ENCODE measurements around the gene APC2.
A peak's percentile ranks its signal among the peaks of the same experiment; 100 is the strongest.

The APC2 gene

GRCh38 chr19:1447504-1447903 lies 2.4 kb upstream of the APC2 start:
- DNase-seq, result no peak

GRCh38 chr19:1447944-1448343 lies 2.0 kb upstream of the APC2 start:
- no peak for DNase-seq

GRCh38 chr19:1450735-1451731 lies 1.1 kb downstream of the APC2 start:
- no peak for DNase-seq

- DNase-seq, result no peak
These were observed 2.2 kb downstream of the APC2 start for GRCh38 chr19:1451916-1452801.

GRCh38 chr19:1452802-1453524 lies 3.0 kb downstream of the APC2 start:
- no peak for DNase-seq

GRCh38 chr19:1453525-1454364 lies 3.8 kb downstream of the APC2 start:
- DNase-seq, result no peak

- no peak for DNase-seq
These were observed 5.0 kb downstream of the APC2 start for GRCh38 chr19:1455002-1455335.

GRCh38 chr19:1455336-1456120 lies 5.6 kb downstream of the APC2 start:
- DNase-seq, result peak; percentile 47

GRCh38 chr19:1456121-1456900 lies 6.4 kb downstream of the APC2 start:
- no peak for DNase-seq

- DNase-seq, result no peak
These were observed 7.3 kb downstream of the APC2 start for GRCh38 chr19:1457031-1457739.

- no peak for DNase-seq
These were observed 8.0 kb downstream of the APC2 start for GRCh38 chr19:1457892-1458291.

- DNase-seq, result no peak
These were observed 9.6 kb downstream of the APC2 start for GRCh38 chr19:1459479-1459878.

GRCh38 chr19:1460033-1460995 lies 10.4 kb downstream of the APC2 start:
- no peak for DNase-seq

- no peak for DNase-seq
These were observed 11.9 kb downstream of the APC2 start for GRCh38 chr19:1461862-1462261.

- DNase-seq, result no peak
These were observed 15.5 kb downstream of the APC2 start for GRCh38 chr19:1465191-1466016.

- DNase-seq, result no peak
These were observed 16.1 kb downstream of the APC2 start for GRCh38 chr19:1466018-1466460.

GRCh38 chr19:1466461-1467214 lies 16.7 kb downstream of the APC2 start:
- no peak for DNase-seq
